ENCODE data around the gene MARVELD1. TPM values are rescaled to one million over a fixed set of nuclear protein-coding genes. Genes with fewer than 3 reads are reported as not detected.

The MARVELD1 gene
- total RNA-seq, 1 experiment from 2014 or later = 28.4 TPM

- peak; percentile 58 for DNase-seq (ENCODE audit: low read depth, low spot score)
- in situ Hi-C loops (cut with HindIII; ENCODE audit: low pct_unique_long_range_greater_than_20kb, low sequenced_read_pairs) = no loop called here
These were observed 383 bp downstream of the MARVELD1 start for GRCh38 chr10:97713826-97714400.

GRCh38 chr10:97714401-97715258 lies 1.1 kb downstream of the MARVELD1 start:
- in situ Hi-C loops (cut with HindIII; ENCODE audit: low pct_unique_long_range_greater_than_20kb, low sequenced_read_pairs) = no loop called here
- no peak for DNase-seq (ENCODE audit: low read depth, low spot score)

- DNase-seq (ENCODE audit: low read depth, low spot score) = no peak
- in situ Hi-C loops (cut with HindIII; ENCODE audit: low pct_unique_long_range_greater_than_20kb, low sequenced_read_pairs) = no loop called here
These were observed 1.8 kb downstream of the MARVELD1 start for GRCh38 chr10:97715259-97715874.

- no peak for DNase-seq (ENCODE audit: low read depth, low spot score)
- in situ Hi-C loops (cut with HindIII; ENCODE audit: low pct_unique_long_range_greater_than_20kb, low sequenced_read_pairs) = no loop called here
These were observed 4.1 kb downstream of the MARVELD1 start for GRCh38 chr10:97717627-97718026.

GRCh38 chr10:97718178-97718577 lies 4.6 kb downstream of the MARVELD1 start:
- in situ Hi-C loops (cut with HindIII; ENCODE audit: low pct_unique_long_range_greater_than_20kb, low sequenced_read_pairs) = no loop called here
- peak; percentile 93 for DNase-seq (ENCODE audit: low read depth, low spot score)

- in situ Hi-C loops (cut with HindIII; ENCODE audit: low pct_unique_long_range_greater_than_20kb, low sequenced_read_pairs) = no loop called here
- DNase-seq (ENCODE audit: low read depth, low spot score) = no peak
These were observed 5.2 kb downstream of the MARVELD1 start for GRCh38 chr10:97718659-97719142.

- no peak for DNase-seq (ENCODE audit: low read depth, low spot score)
- in situ Hi-C loops (cut with HindIII; ENCODE audit: low pct_unique_long_range_greater_than_20kb, low sequenced_read_pairs) = no loop called here
These were observed 6.1 kb downstream of the MARVELD1 start for GRCh38 chr10:97719602-97720001.

- no peak for DNase-seq (ENCODE audit: low read depth, low spot score)
- in situ Hi-C loops (cut with HindIII; ENCODE audit: low pct_unique_long_range_greater_than_20kb, low sequenced_read_pairs) = no loop called here
These were observed 8.6 kb downstream of the MARVELD1 start for GRCh38 chr10:97721871-97722780.

GRCh38 chr10:97723001-97723400 lies 9.5 kb downstream of the MARVELD1 start:
- DNase-seq (ENCODE audit: low read depth, low spot score) = no peak
- in situ Hi-C loops (cut with HindIII; ENCODE audit: low pct_unique_long_range_greater_than_20kb, low sequenced_read_pairs) = no loop called here

- DNase-seq (ENCODE audit: low read depth, low spot score) = no peak
- in situ Hi-C loops (cut with HindIII; ENCODE audit: low pct_unique_long_range_greater_than_20kb, low sequenced_read_pairs) = no loop called here
These were observed 10.9 kb downstream of the MARVELD1 start for GRCh38 chr10:97724341-97724941.

- in situ Hi-C loops (cut with HindIII; ENCODE audit: low pct_unique_long_range_greater_than_20kb, low sequenced_read_pairs) = no loop called here
- DNase-seq (ENCODE audit: low read depth, low spot score) = peak; percentile 55
These were observed 13.2 kb downstream of the MARVELD1 start for GRCh38 chr10:97726636-97727178.

- DNase-seq (ENCODE audit: low read depth, low spot score) = no peak
- in situ Hi-C loops (cut with HindIII; ENCODE audit: low pct_unique_long_range_greater_than_20kb, low sequenced_read_pairs) = no loop called here
These were observed 15.5 kb downstream of the MARVELD1 start for GRCh38 chr10:97729014-97729413.

- DNase-seq (ENCODE audit: low read depth, low spot score) = peak; percentile 81
- in situ Hi-C loops (cut with HindIII; ENCODE audit: low pct_unique_long_range_greater_than_20kb, low sequenced_read_pairs) = no loop called here
These were observed 18.0 kb downstream of the MARVELD1 start for GRCh38 chr10:97731346-97732051.

- in situ Hi-C loops (cut with HindIII; ENCODE audit: low pct_unique_long_range_greater_than_20kb, low sequenced_read_pairs) = no loop called here
These were observed 18.5 kb downstream of the MARVELD1 start for GRCh38 chr10:97732052-97732359.

GRCh38 chr10:97733256-97733655 lies 19.7 kb downstream of the MARVELD1 start:
- DNase-seq (ENCODE audit: low read depth, low spot score) = no peak
- in situ Hi-C loops (cut with HindIII; ENCODE audit: low pct_unique_long_range_greater_than_20kb, low sequenced_read_pairs) = no loop called here

More at GRCh38 chr10:97732052-97732359, 18.5 kb downstream of the MARVELD1 start:
- DNase-seq (ENCODE audit: low read depth, low spot score) = no peak

GRCh38 chr10:97734021-97734420 lies 20.5 kb downstream of the MARVELD1 start:
- DNase-seq (ENCODE audit: low read depth, low spot score) = no peak
- in situ Hi-C loops (cut with HindIII; ENCODE audit: low pct_unique_long_range_greater_than_20kb, low sequenced_read_pairs) = no loop called here
